GM12878 (cell line): ENCODE measurements around the gene VKORC1. TPM values are rescaled to one million over a fixed set of nuclear protein-coding genes. Genes with fewer than 3 reads are reported as not detected.

Experiments used
- ATAC-seq: fragments of 200-7000 bp; cut with Tn5 transposase; 3 replicates; pipeline ENCODE4 v1.9.1; 2020; ENCODE audit warnings: mild to moderate bottlenecking, moderate library complexity
- BruUV-seq: library from RNA; stranded (reverse); fragments of 400-500 nt; replicated peaks from 2 replicates; lab custom pipeline; 2021; lab: Mats Ljungman, UMichigan
- CTCF ChIA-PET: fragments of 300-600 bp; sonication (Branson Sonifier 250); formaldehyde crosslinking; extraction: SDS; loops from one replicate; lab custom pipeline; 2021; ENCODE audit warnings: inconsistent platforms; lab: Yijun Ruan, JAX
- POLR2A ChIA-PET: fragments of 350-600 bp; formaldehyde crosslinking; extraction: SDS; loops from one replicate; lab custom pipeline; 2021; ENCODE audit warnings: inconsistent platforms; lab: Charles Lee
- RAD21 ChIA-PET: fragments of 300-600 bp; sonication (Branson Sonifier 250); formaldehyde crosslinking; loops from one replicate; lab custom pipeline; 2023; ENCODE audit warnings: antibody characterized with exemption; ENCODE audit not compliant: unreplicated experiment; lab: Charles Lee
- SMC1A ChIA-PET: fragments of 300-600 bp; sonication (Branson Sonifier 250); formaldehyde crosslinking; loops from one replicate; lab custom pipeline; 2023; ENCODE audit not compliant: unreplicated experiment, uncharacterized antibody; lab: Charles Lee
- DNase-seq: peaks from one replicate; pipeline ENCODE4 v3.0.0-alpha.2; 2011; ENCODE audit warnings: low read depth, low spot score
- FAIRE-seq: peaks from 3 replicates; lab custom pipeline; 2011; peaks lifted over from hg19 to GRCh38; lab: Jason Lieb, UNC
- H2AFZ ChIP-seq: 2 replicates; pipeline ENCODE4 v1.6.0; 2011; ENCODE audit warnings: low read depth, low read length, control low read depth; ENCODE audit not compliant: control insufficient read depth
- H3K27ac ChIP-seq: 2 replicates; pipeline ENCODE4 v1.5.1; 2011; ENCODE audit warnings: control low read depth; ENCODE audit not compliant: control insufficient read depth, insufficient read depth
- H3K27me3 ChIP-seq, 2 experiments: replicated peaks in 1 of 2; 2 replicates each; pipeline versions ENCODE4 v1.6.0 to v1.6.1; 2011; ENCODE audit warnings: low read length in 1 of 2; ENCODE audit not compliant: control insufficient read depth in 2 of 2, insufficient read depth in 2 of 2
- H3K36me3 ChIP-seq, 2 experiments: 2 replicates each; pipeline ENCODE4 v1.5.1; 2011; ENCODE audit warnings: low read length in 1 of 2; ENCODE audit not compliant: control insufficient read depth in 2 of 2, insufficient read depth in 2 of 2
- H3K4me1 ChIP-seq: 2 replicates; pipeline ENCODE4 v1.6.1; 2011; ENCODE audit warnings: mild to moderate bottlenecking, low read length, moderate library complexity, mixed read lengths; ENCODE audit not compliant: control insufficient read depth, insufficient read depth
- H3K4me2 ChIP-seq: 2 replicates; pipeline ENCODE4 v1.6.0; 2011; ENCODE audit warnings: control low read depth; ENCODE audit not compliant: control insufficient read depth, insufficient read depth
- H3K4me3 ChIP-seq: fragments of 200-600 bp; sonication (generic); 2 replicates; pipeline ENCODE4 v1.5.1; 2016
- H3K79me2 ChIP-seq: 2 replicates; pipeline ENCODE4 v1.6.0; 2011; ENCODE audit warnings: low read length; ENCODE audit not compliant: control insufficient read depth, insufficient read depth
- H3K9ac ChIP-seq: 2 replicates; pipeline ENCODE4 v1.8.0; 2011; ENCODE audit warnings: low read length, control low read depth, mixed read lengths; ENCODE audit not compliant: control insufficient read depth, insufficient read depth
- H3K9me3 ChIP-seq: replicated peaks from 3 replicates; pipeline ENCODE4 v1.5.1; 2011; ENCODE audit warnings: mild to moderate bottlenecking, low read length; ENCODE audit not compliant: control insufficient read depth, insufficient read depth
- H4K20me1 ChIP-seq: 2 replicates; pipeline ENCODE4 v1.6.0; 2011; ENCODE audit not compliant: control insufficient read depth, insufficient read depth
- BCLAF1 ChIP-seq: fragments of 450-650 bp; IDR thresholded peaks from 2 replicates; pipeline ENCODE4 v1.6.1; 2017; ENCODE audit warnings: antibody characterized with exemption, mild to moderate bottlenecking, moderate library complexity
- CHD1 ChIP-seq: IDR thresholded peaks from 2 replicates; pipeline ENCODE4 v1.6.1; 2012; ENCODE audit warnings: low read depth, low read length, improper control_type of control experiment
- ETV6 ChIP-seq, 2 experiments: fragments of 450-650 bp in 1 of 2; IDR thresholded peaks in 1 of 2; conservative IDR thresholded peaks in 1 of 2; 2 replicates each; pipeline ENCODE4 v1.6.1; 2014; ENCODE audit warnings: antibody characterized with exemption in 1 of 2, borderline replicate concordance in 1 of 2, low read depth in 1 of 2, mild to moderate bottlenecking in 1 of 2, moderate library complexity in 1 of 2
- NR2C1 ChIP-seq: fragments of 450-650 bp; IDR thresholded peaks from 2 replicates; pipeline ENCODE4 v1.6.1; 2017; ENCODE audit warnings: antibody characterized with exemption, mild to moderate bottlenecking, moderate library complexity
- NR2C2 ChIP-seq: IDR thresholded peaks from 2 replicates; pipeline ENCODE4 v1.6.1; 2011; ENCODE audit warnings: borderline replicate concordance, low read depth; ENCODE audit not compliant: control insufficient read depth, insufficient read length
- USF1 ChIP-seq: IDR thresholded peaks from 2 replicates; pipeline ENCODE4 v1.6.1; 2011; ENCODE audit warnings: borderline replicate concordance, low read depth, mild to moderate bottlenecking, moderate library complexity, mixed read lengths, low read length; ENCODE audit not compliant: insufficient read depth; ENCODE audit errors: extremely low read length
- WGBS: methylation state at CpG from one replicate; pipeline ENCODE4 v1.1.6; 2016; ENCODE audit warnings: low lambda C conversion rate; ENCODE audit not compliant: insufficient replicate concordance, insufficient coverage; ENCODE audit errors: missing lambda C conversion rate; 5-methylcytosine and 5-hydroxymethylcytosine counted together
- in situ Hi-C: fragments of 300-500 bp; cut with MboI; formaldehyde crosslinking; loops from 9 replicates; pipeline ENCODE4 v1.14.3; 2018; ENCODE audit warnings: mixed read lengths
- intact Hi-C: fragments of 100-400 bp; cut with micrococcal nuclease; formaldehyde crosslinking; loops from one replicate; pipeline ENCODE4 v1.14.2; 2022; ENCODE audit not compliant: unreplicated experiment
- polyA plus RNA-seq, 11 experiments: library from polyadenylated mRNA; depleted of rRNA in 4 of 11; unstranded in 6 of 11; stranded (reverse) in 5 of 11; fragments of >200 nt; fragmentation: Nextera tagmentation in 4 of 11; fragmentation: Illumina TruSeq in 1 of 11; extraction: Ambion mirVana in 4 of 11; extraction: Trizol in 1 of 11; gene quantifications; 1 replicate in 1 of 11; 2 replicates in 10 of 11; pipeline versions ENCODE4 v1.2.1 to v1.2.3, GENCODE V29; 2011 to 2016; ENCODE audit warnings: inconsistent platforms in 2 of 11, missing spikeins in 2 of 11, low read depth in 1 of 11
- total RNA-seq, 4 experiments: library from RNA; depleted of rRNA in 3 of 4; stranded (reverse); fragments of >200 nt in 3 of 4; fragmentation: Illumina TruSeq in 1 of 4; extraction: Trizol in 1 of 4; gene quantifications; 2 replicates each; pipeline versions ENCODE4 v1.2.1 to v1.2.3, GENCODE V29; 2013 to 2021

The VKORC1 gene
- total and polyA plus RNA-seq, 10 of the 15 experiments (the other 5 are each of a cell fraction or from before 2014, with no cell fraction given): 19.8 to 140 (median 57.7) TPM

- no TSS peak for BruUV-seq
- no peak overlapping the region for H3K4me2 ChIP-seq
- TF ChIP-seq NR2C2 (no peak), CHD1 (no peak), USF1 (no peak), NR2C1 (no peak), ETV6 (conservative IDR thresholded peaks at IDR 0.05 in 1 of 2, IDR thresholded peaks at IDR 0.05 in 1 of 2; ENCODE audit: borderline replicate concordance in 1 of 2, low read depth in 1 of 2) (no peak), BCLAF1 (no peak)
- no peaks in the 10 kb centered on the region; the same call in 1 of the 2 replicates for H3K79me2 ChIP-seq
- H3K36me3 ChIP-seq: peaks cover 9 to 23% of the 10 kb centered on the region in 2 experiments
- H3K27ac ChIP-seq: no peak overlapping the region
- H4K20me1 ChIP-seq: no peaks in the 10 kb centered on the region
- no peak overlapping the region for H2AFZ ChIP-seq
- intact Hi-C loops: no loop called here
- WGBS: 98% methylated on average over 35 of the region's 42 CpGs
- ChIA-PET RAD21 (no interaction called here), SMC1A (interaction anchor here (1.5 kb wide), 1 partner anchor 15 kb away, joined by 5 read pairs; no protein-coding TSS in a partner anchor), POLR2A (interaction anchor here (1.0 kb wide), 1 partner anchor 81 kb away, joined by 3 read pairs; no protein-coding TSS in a partner anchor), CTCF (no interaction called here)
- H3K9me3 ChIP-seq: no peaks in the 10 kb centered on the region
- no peak overlapping the region for H3K4me3 ChIP-seq
- no peaks in the 10 kb centered on the region for H3K4me1 ChIP-seq
- FAIRE-seq (no peak), DNase-seq (no peak), ATAC-seq (no peak)
- in situ Hi-C loops: no loop called here
- H3K27me3 ChIP-seq: no peaks in the 10 kb centered on the region
- no peak overlapping the region for H3K9ac ChIP-seq
Measured at GRCh38 chr16:31061126-31061812, 33.3 kb downstream of the VKORC1 start.
